Measurements from ENCODE around the gene A2ML1.

The A2ML1 gene

DNA sequence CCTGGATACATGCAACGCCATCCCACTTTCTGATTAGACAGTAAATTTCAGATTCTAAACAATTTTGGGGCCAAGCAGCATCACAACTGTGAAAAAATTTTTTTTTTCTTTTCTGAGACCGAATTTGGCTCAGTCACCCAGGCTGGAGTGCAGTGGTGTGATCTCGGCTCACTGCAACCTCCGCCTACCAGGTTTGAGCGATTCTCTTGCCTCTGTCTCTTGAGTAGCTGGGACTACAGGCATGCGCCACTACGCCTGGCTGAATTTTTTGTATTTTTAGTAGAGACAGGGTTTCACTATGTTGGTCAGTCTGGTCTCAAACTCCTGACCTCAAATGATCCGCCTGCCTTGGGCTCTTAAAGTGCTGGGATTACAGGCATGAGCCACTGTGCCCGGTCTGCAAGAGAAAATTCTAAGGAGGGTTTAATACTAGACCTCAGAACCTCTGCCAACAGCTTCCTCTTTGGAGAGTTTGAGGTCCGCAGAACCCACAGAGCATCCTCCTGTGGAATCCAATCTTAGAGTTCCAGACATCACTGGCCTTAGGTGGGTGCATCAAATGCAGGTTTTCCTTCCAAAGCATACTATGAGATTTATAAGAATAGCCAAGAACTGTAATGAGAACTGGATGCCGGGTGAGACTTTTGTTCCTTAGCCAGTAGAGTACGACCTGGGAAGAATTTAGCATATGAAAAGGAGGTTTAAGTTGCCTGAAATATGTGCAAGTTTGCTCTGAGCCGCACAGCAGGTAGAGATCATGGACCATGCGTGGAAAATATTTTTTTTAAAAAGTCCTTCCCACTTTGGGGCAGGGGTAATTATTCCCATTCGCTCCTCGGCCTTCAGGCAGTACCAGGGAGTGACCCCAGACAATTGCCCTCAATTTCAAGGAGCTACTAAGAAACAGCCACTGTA is 84.1 kb downstream of the A2ML1 start:
- Histone ChIP-seq H3K4me1 (no peaks in the 10 kb centered on the region), H3K27ac (no peak overlapping the region), H3K27me3 (ENCODE audit: control insufficient read depth, insufficient read depth, low read length) (no peaks in the 10 kb centered on the region), H2AFZ (no peak overlapping the region), H3K9ac (no peak overlapping the region), H3K4me2 (ENCODE audit: low read length) (no peak overlapping the region), H3K4me3 (ENCODE audit: low read depth, low read length) (no peak overlapping the region), H3K9me3 (ENCODE audit: control insufficient read depth, low read length) (no peaks in the 10 kb centered on the region), H3K36me3 (ENCODE audit: control insufficient read depth, insufficient read depth, low read length) (no peaks in the 10 kb centered on the region), H3K79me2 (peaks cover 2% of the 10 kb centered on the region)
- TF ChIP-seq, protein P1, sequence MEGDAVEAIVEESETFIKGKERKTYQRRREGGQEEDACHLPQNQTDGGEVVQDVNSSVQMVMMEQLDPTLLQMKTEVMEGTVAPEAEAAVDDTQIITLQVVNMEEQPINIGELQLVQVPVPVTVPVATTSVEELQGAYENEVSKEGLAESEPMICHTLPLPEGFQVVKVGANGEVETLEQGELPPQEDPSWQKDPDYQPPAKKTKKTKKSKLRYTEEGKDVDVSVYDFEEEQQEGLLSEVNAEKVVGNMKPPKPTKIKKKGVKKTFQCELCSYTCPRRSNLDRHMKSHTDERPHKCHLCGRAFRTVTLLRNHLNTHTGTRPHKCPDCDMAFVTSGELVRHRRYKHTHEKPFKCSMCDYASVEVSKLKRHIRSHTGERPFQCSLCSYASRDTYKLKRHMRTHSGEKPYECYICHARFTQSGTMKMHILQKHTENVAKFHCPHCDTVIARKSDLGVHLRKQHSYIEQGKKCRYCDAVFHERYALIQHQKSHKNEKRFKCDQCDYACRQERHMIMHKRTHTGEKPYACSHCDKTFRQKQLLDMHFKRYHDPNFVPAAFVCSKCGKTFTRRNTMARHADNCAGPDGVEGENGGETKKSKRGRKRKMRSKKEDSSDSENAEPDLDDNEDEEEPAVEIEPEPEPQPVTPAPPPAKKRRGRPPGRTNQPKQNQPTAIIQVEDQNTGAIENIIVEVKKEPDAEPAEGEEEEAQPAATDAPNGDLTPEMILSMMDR (IDR thresholded peaks at IDR 0.05), result no peak

DNA sequence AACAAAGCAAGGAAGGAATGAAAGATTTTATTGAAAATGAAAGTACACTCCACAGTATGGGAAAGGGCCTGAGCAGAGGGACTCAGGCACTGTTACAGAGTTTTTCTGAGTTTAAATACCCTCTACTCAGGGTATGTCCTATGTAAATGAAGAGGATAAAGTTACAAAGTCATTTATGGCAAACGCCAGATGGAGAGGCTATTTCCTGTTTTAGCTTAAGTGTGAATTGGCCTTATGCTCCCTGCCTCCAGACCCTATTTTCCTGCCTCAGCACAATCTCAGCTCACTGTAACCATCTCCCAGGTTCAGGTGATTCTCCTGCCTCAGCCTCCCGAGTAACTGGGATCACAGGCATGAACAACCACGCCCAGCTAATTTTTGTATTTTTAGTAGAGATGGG is 85.1 kb downstream of the A2ML1 start:
- Histone ChIP-seq H3K27ac (no peak overlapping the region), H3K79me2 (peaks cover 2% of the 10 kb centered on the region), H3K9ac (no peak overlapping the region), H3K4me3 (ENCODE audit: low read depth, low read length) (no peak overlapping the region), H2AFZ (no peak overlapping the region), H3K4me2 (ENCODE audit: low read length) (no peak overlapping the region), H3K9me3 (ENCODE audit: control insufficient read depth, low read length) (no peaks in the 10 kb centered on the region), H3K27me3 (ENCODE audit: control insufficient read depth, insufficient read depth, low read length) (no peaks in the 10 kb centered on the region), H3K36me3 (ENCODE audit: control insufficient read depth, insufficient read depth, low read length) (no peaks in the 10 kb centered on the region), H3K4me1 (peaks cover 2% of the 10 kb centered on the region)
- TF ChIP-seq, protein P1 (IDR thresholded peaks at IDR 0.05), result no peak

DNA sequence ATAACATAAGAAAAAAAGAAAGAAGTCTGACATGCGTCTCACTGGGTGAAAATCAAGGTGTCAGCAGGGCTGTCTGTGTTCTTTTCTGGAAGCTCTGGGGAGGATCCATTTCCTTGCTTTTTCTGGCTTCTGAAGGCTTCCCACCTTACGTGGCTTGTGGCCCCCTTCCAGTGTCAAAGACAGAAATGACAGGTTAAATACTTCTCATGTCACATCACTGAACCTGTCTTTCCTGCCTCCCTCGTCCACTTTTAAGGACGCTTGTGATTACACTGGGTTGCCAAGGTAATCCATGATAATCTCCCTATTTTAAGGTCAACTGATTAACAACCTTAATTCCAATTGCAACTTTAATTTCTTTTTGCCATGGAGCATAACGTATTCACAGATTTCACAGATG is 87.3 kb downstream of the A2ML1 start:
- no peak overlapping the region for H3K4me3 ChIP-seq (ENCODE audit: low read depth, low read length)
- H3K4me1 ChIP-seq, result peaks cover 9% of the 10 kb centered on the region
- H3K27ac ChIP-seq, result no peak overlapping the region
- H3K27me3 ChIP-seq (ENCODE audit: control insufficient read depth, insufficient read depth, low read length), result no peaks in the 10 kb centered on the region
- H2AFZ ChIP-seq, result no peak overlapping the region
- H3K9ac ChIP-seq, result no peak overlapping the region
- H3K9me3 ChIP-seq (ENCODE audit: control insufficient read depth, low read length), result no peaks in the 10 kb centered on the region
- no peaks in the 10 kb centered on the region for H3K36me3 ChIP-seq (ENCODE audit: control insufficient read depth, insufficient read depth, low read length)
- no peak overlapping the region for H3K4me2 ChIP-seq (ENCODE audit: low read length)
- peaks cover 2% of the 10 kb centered on the region for H3K79me2 ChIP-seq
- TF ChIP-seq, protein P1 (IDR thresholded peaks at IDR 0.05), result no peak

DNA sequence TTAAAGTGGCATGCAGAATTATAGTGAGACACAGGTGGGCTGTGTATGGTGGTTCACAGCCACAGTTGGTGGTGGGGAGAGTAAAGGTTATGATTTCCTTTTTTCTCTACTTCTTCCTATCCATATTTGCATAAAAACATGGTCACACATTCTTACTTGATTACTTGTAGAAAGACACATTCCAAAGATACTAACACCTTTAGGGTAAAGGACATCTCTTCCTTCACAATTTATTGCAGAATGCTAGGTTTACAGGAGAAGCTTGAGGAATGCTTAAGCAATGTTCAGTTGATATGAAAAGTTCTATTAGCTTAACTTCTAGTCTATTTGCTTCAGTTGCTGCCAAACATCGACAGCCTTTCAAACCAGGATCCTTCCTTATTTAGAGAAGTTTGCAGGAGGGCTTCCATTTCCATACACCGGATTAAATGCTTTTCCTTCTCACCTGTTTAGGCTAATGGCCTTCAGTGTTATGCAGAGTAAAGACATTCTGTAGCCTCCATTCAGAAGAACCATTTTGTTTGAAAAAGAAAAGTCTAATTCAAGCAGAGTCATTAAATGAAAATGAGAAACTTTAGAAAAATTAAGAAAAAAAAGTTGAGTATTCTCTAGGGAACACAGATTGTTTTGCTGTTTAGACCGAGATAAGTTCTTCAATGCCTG is 89.3 kb downstream of the A2ML1 start:
- H3K36me3 ChIP-seq (ENCODE audit: control insufficient read depth, insufficient read depth, low read length), result no peaks in the 10 kb centered on the region
- no peaks in the 10 kb centered on the region for H3K9me3 ChIP-seq (ENCODE audit: control insufficient read depth, low read length)
- H3K27ac ChIP-seq, result no peak overlapping the region
- H3K27me3 ChIP-seq (ENCODE audit: control insufficient read depth, insufficient read depth, low read length), result no peaks in the 10 kb centered on the region
- no peak overlapping the region for H3K4me3 ChIP-seq (ENCODE audit: low read depth, low read length)
- H3K9ac ChIP-seq, result no peak overlapping the region
- H3K4me2 ChIP-seq (ENCODE audit: low read length), result no peak overlapping the region
- peaks cover 2% of the 10 kb centered on the region for H3K79me2 ChIP-seq
- H2AFZ ChIP-seq, result peak overlapping the region; percentile 44
- H3K4me1 ChIP-seq, result peaks cover 9% of the 10 kb centered on the region
- TF ChIP-seq, protein P1 (IDR thresholded peaks at IDR 0.05), result no peak
